CD14-positive monocyte (primary cell): Measurements from ENCODE around the gene HDAC8. TPM values are rescaled to one million over a fixed set of nuclear protein-coding genes. Genes with fewer than 3 reads are reported as not detected.

Source experiments
- DNase-seq, 3 donors: peaks; one replicate each; pipeline ENCODE4 v3.0.0-alpha.2; 2011 to 2022
- H2AFZ ChIP-seq: 2 replicates; pipeline ENCODE4 v1.6.0; 2012; ENCODE audit warnings: mild to moderate bottlenecking, low read depth, low read length, inconsistent platforms; ENCODE audit not compliant: insufficient read depth, poor library complexity, severe bottlenecking
- H3K27ac ChIP-seq, 2 donors: 1 replicate in 1 of 2; 2 replicates in 1 of 2; pipeline ENCODE4 v1.5.1; 2012 to 2013; ENCODE audit warnings: low read length in 2 of 2, control low read depth in 1 of 2, inconsistent platforms in 1 of 2, low read depth in 1 of 2, mild to moderate bottlenecking in 1 of 2
- H3K27me3 ChIP-seq, 2 donors: one replicate each; pipeline versions ENCODE4 v1.6.0 to v1.6.1; 2011 to 2013; ENCODE audit warnings: low read length in 2 of 2; ENCODE audit not compliant: control insufficient read depth in 2 of 2, insufficient read depth in 2 of 2
- H3K36me3 ChIP-seq, 2 donors: replicated peaks in 1 of 2; 1 replicate in 1 of 2; 2 replicates in 1 of 2; pipeline versions ENCODE4 v1.5.1 to v1.6.1; 2012 to 2013; ENCODE audit warnings: low read length in 2 of 2, control low read depth in 1 of 2, inconsistent platforms in 1 of 2, mild to moderate bottlenecking in 1 of 2; ENCODE audit not compliant: insufficient read depth in 2 of 2, control insufficient read depth in 1 of 2
- H3K4me1 ChIP-seq, 2 donors: 1 replicate in 1 of 2; 2 replicates in 1 of 2; pipeline versions ENCODE4 v1.5.1 to v1.6.1; 2012 to 2013; ENCODE audit warnings: low read length in 2 of 2, control low read depth in 1 of 2, inconsistent platforms in 1 of 2, mild to moderate bottlenecking in 1 of 2, moderate library complexity in 1 of 2; ENCODE audit not compliant: insufficient read depth in 2 of 2, control insufficient read depth in 1 of 2
- H3K4me2 ChIP-seq: replicated peaks from 2 replicates; pipeline ENCODE3; 2012; ENCODE audit warnings: low read length, moderate library complexity, mild to moderate bottlenecking; ENCODE audit not compliant: poor library complexity, severe bottlenecking; ENCODE audit errors: extremely low read depth
- H3K4me3 ChIP-seq, 3 experiments: fragments of 200-600 bp in 1 of 3; sonication (generic) in 1 of 3; replicated peaks in 1 of 3; 1 replicate in 2 of 3; 2 replicates in 1 of 3; pipeline ENCODE4 v1.5.1; 2011 to 2013; ENCODE audit warnings: low read length in 3 of 3, mild to moderate bottlenecking in 3 of 3, control low read depth in 2 of 3, low read depth in 2 of 3, inconsistent platforms in 1 of 3, moderate library complexity in 1 of 3
- H3K79me2 ChIP-seq: 2 replicates; pipeline ENCODE4 v1.6.0; 2012; ENCODE audit warnings: mild to moderate bottlenecking, control low read depth, inconsistent platforms, low read length, moderate library complexity; ENCODE audit not compliant: insufficient read depth
- H3K9ac ChIP-seq: 2 replicates; pipeline ENCODE4 v1.6.0; 2017; ENCODE audit warnings: low read length, mild to moderate bottlenecking; ENCODE audit not compliant: insufficient read depth, poor library complexity, severe bottlenecking
- H3K9me3 ChIP-seq, 2 donors: replicated peaks in 1 of 2; 1 replicate in 1 of 2; 2 replicates in 1 of 2; pipeline versions ENCODE4 v1.5.1 to v1.6.1; 2012 to 2013; ENCODE audit warnings: low read length in 2 of 2, control low read depth in 1 of 2; ENCODE audit not compliant: control insufficient read depth in 1 of 2, insufficient read depth in 1 of 2
- H4K20me1 ChIP-seq: 2 replicates; pipeline ENCODE4 v1.6.0; 2012; ENCODE audit warnings: mild to moderate bottlenecking, low read length, control low read depth, moderate library complexity; ENCODE audit not compliant: insufficient read depth
- H3K27ac Mint-ChIP-seq, 7 donors: one replicate each; pipeline ENCODE4 v1.8.0; 2020; ENCODE audit warnings: mild to moderate bottlenecking in 7 of 7, mixed read lengths in 7 of 7, moderate library complexity in 6 of 7, inconsistent platforms in 2 of 7
- H3K27me3 Mint-ChIP-seq, 3 donors: one replicate each; pipeline ENCODE4 v1.8.0; 2021 to 2022; ENCODE audit warnings: low read depth in 3 of 3, mild to moderate bottlenecking in 3 of 3, mixed read lengths in 3 of 3, moderate library complexity in 3 of 3, inconsistent platforms in 1 of 3
- H3K36me3 Mint-ChIP-seq, 2 donors: one replicate each; pipeline ENCODE4 v1.8.0; 2020; ENCODE audit warnings: mixed read lengths in 2 of 2, inconsistent platforms in 1 of 2, mild to moderate bottlenecking in 1 of 2
- H3K4me1 Mint-ChIP-seq: one replicate; pipeline ENCODE4 v1.8.0; 2020; ENCODE audit warnings: mild to moderate bottlenecking, mixed read lengths
- H3K4me3 Mint-ChIP-seq, 2 donors: one replicate each; pipeline ENCODE4 v1.8.0; 2020; ENCODE audit warnings: mild to moderate bottlenecking in 2 of 2, mixed read lengths in 2 of 2, moderate library complexity in 1 of 2
- H3K9me3 Mint-ChIP-seq, 7 donors: one replicate each; pipeline ENCODE4 v1.8.0; 2020 to 2022; ENCODE audit warnings: mixed read lengths in 7 of 7, mild to moderate bottlenecking in 6 of 7, moderate library complexity in 6 of 7, inconsistent platforms in 2 of 7
- WGBS: methylation state at CpG from one replicate; pipeline ENCODE4 v1.1.5; 2013; ENCODE audit warnings: missing lambda C conversion rate; ENCODE audit not compliant: insufficient coverage; 5-methylcytosine and 5-hydroxymethylcytosine counted together
- intact Hi-C, 2 donors: fragments of 100-400 bp; cut with micrococcal nuclease; formaldehyde crosslinking; loops; one replicate each; pipeline versions ENCODE4 v1.15.0 to v1.15.1; 2023
- polyA plus RNA-seq, 3 donors: library from polyadenylated mRNA; depleted of rRNA in 1 of 3; unstranded in 2 of 3; stranded (reverse) in 1 of 3; fragments of 300-500 nt in 2 of 3; fragments of >200 nt in 1 of 3; fragmentation: Illumina TruSeq in 2 of 3; gene quantifications; 1 replicate in 2 of 3; 2 replicates in 1 of 3; pipeline ENCODE4 v1.2.3, GENCODE V29; 2012 to 2021
- TF ChIP-seq, protein P1 (sequence below): fragments of 200-600 bp; IDR thresholded peaks from one replicate; pipeline ENCODE4 v1.8.0; 2022; ENCODE audit warnings: antibody characterized with exemption, mild to moderate bottlenecking

HDAC8 gene
- polyA plus RNA-seq, 3 donors: 14.3 to 22.9 (median 20.5) TPM

- Histone ChIP-seq H2AFZ (no peak overlapping the region), H3K79me2 (no peaks in the 10 kb centered on the region), H3K9ac (no peak overlapping the region), H4K20me1 (no peaks in the 10 kb centered on the region), H3K4me1 (no peaks in the 10 kb centered on the region), H3K27me3 (no peaks in the 10 kb centered on the region), H3K27ac (no peak overlapping the region), H3K4me2 (no peak overlapping the region), H3K9me3 (no peaks in the 10 kb centered on the region), H3K36me3 (no peaks in the 10 kb centered on the region), H3K4me3 (no peak overlapping the region)
- no peak overlapping the region for H3K4me3 Mint-ChIP-seq
- DNase-seq: no peak
- TF ChIP-seq, protein P1, sequence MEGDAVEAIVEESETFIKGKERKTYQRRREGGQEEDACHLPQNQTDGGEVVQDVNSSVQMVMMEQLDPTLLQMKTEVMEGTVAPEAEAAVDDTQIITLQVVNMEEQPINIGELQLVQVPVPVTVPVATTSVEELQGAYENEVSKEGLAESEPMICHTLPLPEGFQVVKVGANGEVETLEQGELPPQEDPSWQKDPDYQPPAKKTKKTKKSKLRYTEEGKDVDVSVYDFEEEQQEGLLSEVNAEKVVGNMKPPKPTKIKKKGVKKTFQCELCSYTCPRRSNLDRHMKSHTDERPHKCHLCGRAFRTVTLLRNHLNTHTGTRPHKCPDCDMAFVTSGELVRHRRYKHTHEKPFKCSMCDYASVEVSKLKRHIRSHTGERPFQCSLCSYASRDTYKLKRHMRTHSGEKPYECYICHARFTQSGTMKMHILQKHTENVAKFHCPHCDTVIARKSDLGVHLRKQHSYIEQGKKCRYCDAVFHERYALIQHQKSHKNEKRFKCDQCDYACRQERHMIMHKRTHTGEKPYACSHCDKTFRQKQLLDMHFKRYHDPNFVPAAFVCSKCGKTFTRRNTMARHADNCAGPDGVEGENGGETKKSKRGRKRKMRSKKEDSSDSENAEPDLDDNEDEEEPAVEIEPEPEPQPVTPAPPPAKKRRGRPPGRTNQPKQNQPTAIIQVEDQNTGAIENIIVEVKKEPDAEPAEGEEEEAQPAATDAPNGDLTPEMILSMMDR: no peak
- H3K36me3 Mint-ChIP-seq: peaks cover 3 to 13% of the 10 kb centered on the region in 2 donors
- H3K27ac Mint-ChIP-seq: no peak overlapping the region
- intact Hi-C loops: no loop called here
- peaks cover 0 to 6% (median 2%) of the 10 kb centered on the region in 7 donors for H3K9me3 Mint-ChIP-seq
- peaks cover 2% of the 10 kb centered on the region for H3K4me1 Mint-ChIP-seq
- peaks cover 0 to 8% (median 0%) of the 10 kb centered on the region in 3 donors for H3K27me3 Mint-ChIP-seq
These were observed 73.9 kb downstream of the HDAC8 start for GRCh38 chrX:72498782-72499181.

GRCh38 chrX:72495046-72495445 lies 77.6 kb downstream of the HDAC8 start:
- 100% methylated on average over 6 of the region's 6 CpGs for WGBS
- H3K4me3 Mint-ChIP-seq: no peak overlapping the region
- no peak overlapping the region for H3K27ac Mint-ChIP-seq

More at GRCh38 chrX:72495046-72495445, 77.6 kb downstream of the HDAC8 start:
- H3K27me3 ChIP-seq: no peaks in the 10 kb centered on the region
- TF ChIP-seq, protein P1: no peak
- H3K79me2 ChIP-seq: no peaks in the 10 kb centered on the region
- H3K9me3 ChIP-seq: no peaks in the 10 kb centered on the region
- H3K9ac ChIP-seq: no peak overlapping the region
- DNase-seq: no peak
- H4K20me1 ChIP-seq: no peaks in the 10 kb centered on the region
- peaks cover 12% of the 10 kb centered on the region for H3K4me1 Mint-ChIP-seq
- H3K27me3 Mint-ChIP-seq: peaks cover 0 to 7% (median 0%) of the 10 kb centered on the region in 3 donors
- no peak overlapping the region for H3K4me2 ChIP-seq
- H2AFZ ChIP-seq: no peak overlapping the region
- H3K4me1 ChIP-seq: peaks cover 0 to 3% of the 10 kb centered on the region in 2 donors
- H3K36me3 Mint-ChIP-seq: peaks cover 7 to 21% of the 10 kb centered on the region in 2 donors
- no peak overlapping the region for H3K27ac ChIP-seq
- intact Hi-C loops: no loop called here
- peaks cover 0 to 4% of the 10 kb centered on the region in 2 donors for H3K36me3 ChIP-seq
- no peak overlapping the region for H3K4me3 ChIP-seq
- peaks cover 0 to 6% (median 0%) of the 10 kb centered on the region in 7 donors for H3K9me3 Mint-ChIP-seq
